ENCODE results near the gene TIMP3. TPM values are rescaled to one million over a fixed set of nuclear protein-coding genes. Genes with fewer than 3 reads are reported as not detected.

Gene TIMP3
- total RNA-seq, 1 donor = 924 TPM

- no peak for TF ChIP-seq CTCF (IDR thresholded peaks at IDR 0.05; ENCODE audit: insufficient read depth, low read depth, low read length)
- no peak overlapping the region for H3K4me3 ChIP-seq (ENCODE audit: low read depth, low read length)
- peak; percentile 3 for DNase-seq (ENCODE audit: low read depth)
Observed at GRCh38 chr22:32911503-32911902, 110.0 kb downstream of the TIMP3 start.

All from fibroblast of villous mesenchyme (primary cell).